Chondrocyte (in vitro differentiated cells): ENCODE data around the gene TPM4. TPM values are rescaled to one million over a fixed set of nuclear protein-coding genes. Genes with fewer than 3 reads are reported as not detected.
A peak's percentile ranks its signal among the peaks of the same experiment; 100 is the strongest.

Experiments used
- DNase-seq: peaks from one replicate; pipeline ENCODE4 v3.0.0; 2021; ENCODE audit warnings: mixed read lengths, low spot score
- H3K27ac Mint-ChIP-seq: one replicate; pipeline ENCODE4 v1.8.0; 2021; ENCODE audit warnings: mild to moderate bottlenecking, moderate library complexity, mixed read lengths; ENCODE audit not compliant: unreplicated experiment
- H3K27me3 Mint-ChIP-seq: 2 replicates; pipeline ENCODE4 v1.8.0; 2021; ENCODE audit warnings: low read depth, mixed read lengths
- H3K36me3 Mint-ChIP-seq: 2 replicates; pipeline ENCODE4 v1.8.0; 2021; ENCODE audit warnings: low read depth, mixed read lengths
- H3K4me1 Mint-ChIP-seq: 2 replicates; pipeline ENCODE4 v1.8.0; 2021; ENCODE audit warnings: low read depth, mild to moderate bottlenecking, mixed read lengths
- H3K4me3 Mint-ChIP-seq: one replicate; pipeline ENCODE4 v1.8.0; 2021; ENCODE audit warnings: mild to moderate bottlenecking, moderate library complexity, mixed read lengths; ENCODE audit not compliant: unreplicated experiment
- H3K9me3 Mint-ChIP-seq: 2 replicates; pipeline ENCODE4 v1.8.0; 2021; ENCODE audit warnings: low read depth, mixed read lengths
- CTCF ChIP-seq: fragments of 200-600 bp; sonication (generic); IDR thresholded peaks from 2 replicates; pipeline ENCODE4 v1.5.0; 2021; ENCODE audit warnings: antibody characterized with exemption, mild to moderate bottlenecking, moderate library complexity
- total RNA-seq: library from RNA; stranded (reverse); gene quantifications from 3 replicates; pipeline ENCODE4 v1.2.1, GENCODE V29; 2021

The TPM4 gene
- total RNA-seq, 1 donor from 2014 or later: 1,175 TPM

- no peaks in the 10 kb centered on the region for H3K27me3 Mint-ChIP-seq
- peaks cover 19% of the 10 kb centered on the region for H3K4me1 Mint-ChIP-seq
- H3K36me3 Mint-ChIP-seq: no peaks in the 10 kb centered on the region
- H3K9me3 Mint-ChIP-seq: peaks cover 2% of the 10 kb centered on the region
- no peak overlapping the region for H3K4me3 Mint-ChIP-seq
- peak; percentile 95 for DNase-seq
- no peak for TF ChIP-seq CTCF
- peak overlapping the region; percentile 90 for H3K27ac Mint-ChIP-seq
Observed at GRCh38 chr19:16067205-16067938, 8.9 kb upstream of the TPM4 start.

DNA sequence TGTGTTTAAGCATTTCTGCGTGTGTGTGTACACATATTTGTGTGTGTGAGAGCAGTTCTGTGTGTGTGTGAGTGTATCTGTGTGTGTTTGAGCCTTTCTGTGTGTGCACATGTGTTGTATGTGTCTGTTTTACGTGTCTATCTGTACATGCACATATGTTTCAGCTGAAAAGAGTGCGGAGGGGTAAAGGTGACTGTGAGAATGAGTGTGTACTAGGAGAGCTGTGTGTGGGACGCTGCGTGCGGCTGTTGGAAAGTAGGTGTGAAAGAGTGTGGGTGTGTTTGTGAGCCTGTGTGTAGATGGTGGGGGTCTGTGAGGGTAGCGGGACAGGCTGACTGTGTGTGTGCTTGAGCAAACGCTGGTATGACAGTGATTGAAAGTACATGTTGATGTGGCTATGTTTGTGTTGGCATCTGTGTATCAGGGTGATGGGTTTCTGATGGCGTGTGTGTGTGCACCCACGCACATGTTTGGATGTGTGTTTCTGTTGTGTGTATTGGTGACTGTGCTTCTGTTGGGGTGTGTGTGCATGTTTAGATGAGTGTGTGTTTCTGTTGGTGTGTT lies 7.5 kb upstream of the TPM4 start:
- H3K27me3 Mint-ChIP-seq: no peaks in the 10 kb centered on the region
- no peaks in the 10 kb centered on the region for H3K36me3 Mint-ChIP-seq
- TF ChIP-seq CTCF: no peak
- H3K4me3 Mint-ChIP-seq: no peak overlapping the region
- H3K4me1 Mint-ChIP-seq: peaks cover 23% of the 10 kb centered on the region
- H3K27ac Mint-ChIP-seq: no peak overlapping the region
- no peaks in the 10 kb centered on the region for H3K9me3 Mint-ChIP-seq
- DNase-seq: no peak

DNA sequence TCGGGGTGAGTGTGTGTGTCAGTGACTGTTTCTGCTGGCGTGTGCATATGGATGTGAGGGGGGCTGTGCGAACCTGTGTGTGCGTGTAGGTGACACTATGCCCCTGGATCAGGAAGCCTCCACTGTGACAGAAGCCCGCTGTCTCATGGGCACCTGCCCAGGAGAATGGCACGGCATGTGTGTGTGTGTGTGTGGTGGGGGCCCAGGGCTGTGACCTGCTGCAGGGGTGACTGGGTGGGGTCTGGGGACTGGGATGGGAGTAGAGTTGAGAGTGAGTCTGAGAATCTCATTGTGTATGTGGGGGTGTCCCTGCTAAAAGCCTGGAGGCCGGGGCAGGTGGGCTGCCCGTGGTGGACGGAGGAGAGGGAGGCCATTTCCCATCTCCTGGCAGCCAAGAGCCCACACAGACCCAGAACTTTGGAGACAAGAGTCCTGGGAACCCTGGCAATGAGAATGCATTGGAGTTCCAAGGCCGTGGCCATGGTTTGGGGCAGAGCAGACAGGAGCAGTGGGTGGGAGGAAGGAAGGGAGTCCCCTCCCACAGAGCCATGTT lies 6.4 kb upstream of the TPM4 start:
- Mint-ChIP-seq H3K36me3 (no peaks in the 10 kb centered on the region), H3K27ac (no peak overlapping the region), H3K9me3 (no peaks in the 10 kb centered on the region), H3K4me3 (no peak overlapping the region), H3K4me1 (peaks cover 24% of the 10 kb centered on the region), H3K27me3 (no peaks in the 10 kb centered on the region)
- peak; percentile 81 for DNase-seq
- no peak for TF ChIP-seq CTCF

DNA sequence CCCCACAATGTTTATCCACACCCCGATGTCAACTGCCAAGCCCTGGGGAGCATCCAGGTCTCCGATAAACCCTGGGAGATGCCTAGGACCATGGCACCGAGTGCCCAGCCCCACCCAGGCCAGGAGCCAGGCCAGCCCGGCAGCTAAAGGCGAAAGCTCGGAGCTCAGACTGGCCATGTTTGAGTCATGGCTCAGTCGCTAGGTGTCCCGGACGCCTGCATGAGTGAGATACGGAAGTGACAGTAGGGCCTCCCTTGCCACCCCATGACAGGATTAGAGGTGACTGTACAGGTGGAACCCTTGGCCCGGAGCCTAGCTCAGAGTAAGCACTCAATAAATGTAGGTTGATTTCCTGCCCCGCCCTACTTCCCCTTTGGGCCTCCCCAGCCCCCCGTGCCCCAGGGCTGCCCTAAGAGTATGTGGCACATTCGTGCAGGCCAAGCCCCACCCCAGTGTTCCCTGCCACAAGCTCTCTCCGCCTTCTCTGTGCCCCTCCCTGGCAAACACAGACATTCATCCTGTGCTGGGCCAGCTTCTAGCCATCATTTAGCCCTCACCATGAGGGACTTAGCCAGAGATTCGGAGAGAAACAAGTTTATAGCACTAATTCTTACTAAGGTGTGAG lies 5.8 kb upstream of the TPM4 start:
- H3K4me1 Mint-ChIP-seq: peaks cover 25% of the 10 kb centered on the region
- peak; percentile 76 for DNase-seq
- no peak for TF ChIP-seq CTCF
- no peak overlapping the region for H3K27ac Mint-ChIP-seq
- peak overlapping the region; percentile 29 for H3K4me3 Mint-ChIP-seq
- no peaks in the 10 kb centered on the region for H3K9me3 Mint-ChIP-seq
- H3K27me3 Mint-ChIP-seq: no peaks in the 10 kb centered on the region
- H3K36me3 Mint-ChIP-seq: no peaks in the 10 kb centered on the region

GRCh38 chr19:16071072-16071691 lies 5.1 kb upstream of the TPM4 start:
- Mint-ChIP-seq H3K27ac (peak overlapping the region; percentile 13), H3K4me1 (peaks cover 29% of the 10 kb centered on the region)
- no peak for TF ChIP-seq CTCF

More at GRCh38 chr19:16071072-16071691, 5.1 kb upstream of the TPM4 start:
- no peaks in the 10 kb centered on the region for H3K9me3 Mint-ChIP-seq
- H3K36me3 Mint-ChIP-seq: no peaks in the 10 kb centered on the region
- H3K27me3 Mint-ChIP-seq: no peaks in the 10 kb centered on the region
- no peak for DNase-seq
- no peak overlapping the region for H3K4me3 Mint-ChIP-seq
